ENCODE results near the gene AKIP1. TPM values are rescaled to one million over a fixed set of nuclear protein-coding genes. Genes with fewer than 3 reads are reported as not detected.

The AKIP1 gene
- total and polyA plus RNA-seq, 2 of the 8 experiments (the other 6 are each of a cell fraction or from before 2014, with no cell fraction given) = 17.8 to 29.6 TPM

- Histone ChIP-seq H2BK5ac (ENCODE audit: low read depth, low read length) (no peak overlapping the region), H3K4me3 (ENCODE audit: extremely low read depth in 1 of 4, insufficient read depth in 2 of 4, low read depth in 3 of 4, low read length in 4 of 4) (no peak overlapping the region), H3K18ac (ENCODE audit: extremely low read depth, low read length) (no peak overlapping the region), H2BK20ac (ENCODE audit: low read length) (no peak overlapping the region), H3K27ac (ENCODE audit: low read depth, low read length) (no peak overlapping the region), H4K8ac (ENCODE audit: extremely low read depth, insufficient read depth, low read length) (no peak overlapping the region), H3K23me2 (ENCODE audit: low read depth, low read length) (peaks cover 6% of the 10 kb centered on the region; the same call in 1 of the 2 replicates), H4K5ac (ENCODE audit: insufficient read length, low read depth, low read length) (no peak overlapping the region), H3K36me3 (ENCODE audit: control insufficient read depth in 2 of 4, insufficient read depth in 4 of 4, low read length in 3 of 4) (no peaks in the 10 kb centered on the region), H3K27me3 (replicated peaks in 1 of 4; ENCODE audit: control insufficient read depth in 3 of 4, extremely low read depth in 1 of 4, insufficient read depth in 3 of 4, low read length in 3 of 4) (peaks cover 0 to 12% (median 5%) of the 10 kb centered on the region in 4 experiments; a peak in 3 of 7 replicates), H4K20me1 (replicated peaks in 1 of 2; ENCODE audit: control insufficient read depth in 1 of 2, insufficient read depth in 2 of 2, low read length in 2 of 2) (no peaks in the 10 kb centered on the region), H3K4me1 (replicated peaks in 1 of 4; ENCODE audit: control insufficient read depth in 3 of 4, insufficient read depth in 4 of 4, low read length in 3 of 4) (peaks cover 0 to 5% (median 0%) of the 10 kb centered on the region in 4 experiments; a peak in 3 of 7 replicates), H2BK12ac (ENCODE audit: low read depth, low read length) (no peak overlapping the region), H3K9ac (replicated peaks in 1 of 4; ENCODE audit: extremely low read depth in 1 of 4, low read depth in 3 of 4, low read length in 3 of 4) (no peak overlapping the region), H3K9me3 (ENCODE audit: insufficient read depth in 2 of 2, low read depth in 1 of 2, low read length in 1 of 2) (no peaks in the 10 kb centered on the region), H2BK15ac (ENCODE audit: low read length) (no peak overlapping the region), H2BK120ac (replicated peaks; ENCODE audit: low read depth, low read length) (no peak overlapping the region), H3K56ac (replicated peaks; ENCODE audit: insufficient read length, low read depth, low read length) (no peak overlapping the region), H3K14ac (ENCODE audit: insufficient read length) (no peak overlapping the region), H4K91ac (replicated peaks; ENCODE audit: insufficient read length, low read length) (no peak overlapping the region), H3K4me2 (ENCODE audit: insufficient read depth in 1 of 2, low read depth in 2 of 2, low read length in 2 of 2) (no peak overlapping the region), H2AFZ (ENCODE audit: low read length) (no peak overlapping the region), H3K79me1 (ENCODE audit: low read depth, low read length) (no peaks in the 10 kb centered on the region), H2AK5ac (ENCODE audit: low read depth, low read length) (no peak overlapping the region), H3K23ac (ENCODE audit: insufficient read length) (no peak overlapping the region), H3K4ac (replicated peaks; ENCODE audit: insufficient read length, low read depth, low read length) (no peak overlapping the region), H3K79me2 (ENCODE audit: control insufficient read depth in 1 of 2, insufficient read depth in 2 of 2, low read length in 2 of 2) (no peaks in the 10 kb centered on the region)
- 87% methylated on average over 5 of the region's 5 CpGs; no CpG with 5 or more reads in 1 of the 2 experiments for WGBS, 2 experiments (ENCODE audit: extremely low coverage in 1 of 2, insufficient coverage in 1 of 2, insufficient read length in 1 of 2, insufficient replicate concordance in 2 of 2, low coverage in 1 of 2, low lambda C conversion rate in 2 of 2, missing lambda C conversion rate in 1 of 2)
- no peak for DNase-seq (ENCODE audit: low read depth in 1 of 2, low spot score in 2 of 2)
- ChIA-PET CTCF (ENCODE audit: partially characterized antibody) (no interaction called here), POLR2A (ENCODE audit: partially characterized antibody) (no interaction called here)
- no peak for FAIRE-seq
- TF ChIP-seq CREB1 (IDR thresholded peaks at IDR 0.05) (no peak), RNF2 (IDR thresholded peaks at IDR 0.05; ENCODE audit: borderline replicate concordance, low read depth, low read length, missing control alignments, poor library complexity, severe bottlenecking) (no peak), MAFK (IDR thresholded peaks at IDR 0.05; ENCODE audit: low read depth, low read length) (no peak), NANOG (IDR thresholded peaks at IDR 0.05; ENCODE audit: insufficient read depth, low read depth, low read length, poor library complexity, severe bottlenecking) (no peak), E2F6 (IDR thresholded peaks at IDR 0.05) (no peak), JUND (IDR thresholded peaks at IDR 0.05; ENCODE audit: low read length) (no peak), CBX5 (IDR thresholded peaks at IDR 0.05; ENCODE audit: low read depth, low read length) (no peak), RFX5 (IDR thresholded peaks at IDR 0.05; ENCODE audit: borderline replicate concordance, low read depth, low read length) (no peak), EZH2 (IDR thresholded peaks at IDR 0.05; ENCODE audit: low read depth, low read length, severe bottlenecking) (no peak), ZNF274 (IDR thresholded peaks at IDR 0.05; ENCODE audit: borderline replicate concordance, extremely low read depth, low read length) (no peak), TBP (IDR thresholded peaks at IDR 0.05; ENCODE audit: low read depth, low read length) (no peak), SIN3A (conservative IDR thresholded peaks at IDR 0.05 in 1 of 2, IDR thresholded peaks at IDR 0.05 in 1 of 2; ENCODE audit: low read depth in 1 of 2, low read length in 2 of 2) (no peak)
Observed at GRCh38 chr11:8905528-8906165, 5.3 kb upstream of the AKIP1 start.

All from H1 (cell line).